ENCODE results near the gene TPST1.

GRCh38 chr7:66169616-66170015 lies 35.5 kb upstream of the TPST1 start:
- TF ChIP-seq FOXA3 (CRISPR knock-in tag; conservative IDR thresholded peaks at IDR 0.05 in 1 of 2, IDR thresholded peaks at IDR 0.05 in 1 of 2), result no peak
- TF ChIP-seq ZNF384 (IDR thresholded peaks at IDR 0.05; ENCODE audit: low read depth, low read length), result no peak
- TF ChIP-seq, protein P1, sequence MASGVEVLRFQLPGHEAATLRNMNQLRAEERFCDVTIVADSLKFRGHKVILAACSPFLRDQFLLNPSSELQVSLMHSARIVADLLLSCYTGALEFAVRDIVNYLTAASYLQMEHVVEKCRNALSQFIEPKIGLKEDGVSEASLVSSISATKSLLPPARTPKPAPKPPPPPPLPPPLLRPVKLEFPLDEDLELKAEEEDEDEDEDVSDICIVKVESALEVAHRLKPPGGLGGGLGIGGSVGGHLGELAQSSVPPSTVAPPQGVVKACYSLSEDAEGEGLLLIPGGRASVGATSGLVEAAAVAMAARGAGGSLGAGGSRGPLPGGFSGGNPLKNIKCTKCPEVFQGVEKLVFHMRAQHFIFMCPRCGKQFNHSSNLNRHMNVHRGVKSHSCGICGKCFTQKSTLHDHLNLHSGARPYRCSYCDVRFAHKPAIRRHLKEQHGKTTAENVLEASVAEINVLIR (CRISPR knock-in tag; IDR thresholded peaks at IDR 0.05), result no peak
- no peak for TF ChIP-seq POLR2AphosphoS2 (IDR thresholded peaks at IDR 0.05; ENCODE audit: low read length)
- TF ChIP-seq ZFP1 (CRISPR knock-in tag; IDR thresholded peaks at IDR 0.05), result no peak
- no peak for TF ChIP-seq PREB (CRISPR knock-in tag; IDR thresholded peaks at IDR 0.05)
- TF ChIP-seq ARNT (IDR thresholded peaks at IDR 0.05), result no peak
- TF ChIP-seq PATZ1 (CRISPR knock-in tag; IDR thresholded peaks at IDR 0.05; ENCODE audit: borderline replicate concordance), result no peak
- TF ChIP-seq, protein P2, sequence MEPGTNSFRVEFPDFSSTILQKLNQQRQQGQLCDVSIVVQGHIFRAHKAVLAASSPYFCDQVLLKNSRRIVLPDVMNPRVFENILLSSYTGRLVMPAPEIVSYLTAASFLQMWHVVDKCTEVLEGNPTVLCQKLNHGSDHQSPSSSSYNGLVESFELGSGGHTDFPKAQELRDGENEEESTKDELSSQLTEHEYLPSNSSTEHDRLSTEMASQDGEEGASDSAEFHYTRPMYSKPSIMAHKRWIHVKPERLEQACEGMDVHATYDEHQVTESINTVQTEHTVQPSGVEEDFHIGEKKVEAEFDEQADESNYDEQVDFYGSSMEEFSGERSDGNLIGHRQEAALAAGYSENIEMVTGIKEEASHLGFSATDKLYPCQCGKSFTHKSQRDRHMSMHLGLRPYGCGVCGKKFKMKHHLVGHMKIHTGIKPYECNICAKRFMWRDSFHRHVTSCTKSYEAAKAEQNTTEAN (CRISPR knock-in tag; IDR thresholded peaks at IDR 0.05), result no peak
- TF ChIP-seq FOXP4 (CRISPR knock-in tag; IDR thresholded peaks at IDR 0.05; ENCODE audit: borderline replicate concordance), result no peak
- no peak for TF ChIP-seq DNMT1 (IDR thresholded peaks at IDR 0.05)
- TF ChIP-seq USF1 (CRISPR knock-in tag; IDR thresholded peaks at IDR 0.05), result no peak
- TF ChIP-seq YY1 (IDR thresholded peaks at IDR 0.05; ENCODE audit: borderline replicate concordance in 1 of 3, control insufficient read depth in 1 of 3, extremely low read depth in 1 of 3, insufficient read depth in 3 of 3, insufficient read length in 1 of 3, insufficient replicate concordance in 2 of 3, low read depth in 1 of 3, low read length in 2 of 3), result no peak
- TF ChIP-seq CTCF (IDR thresholded peaks at IDR 0.05 in 2 of 3, conservative IDR thresholded peaks at IDR 0.05 in 1 of 3; ENCODE audit: insufficient read depth in 2 of 3, low read depth in 1 of 3, low read length in 3 of 3), result no peak

All from K562 (cell line).